ENCODE measurements around the gene SLC35G6. TPM values are rescaled to one million over a fixed set of nuclear protein-coding genes. Genes with fewer than 3 reads are reported as not detected.

Gene SLC35G6
- total and polyA plus RNA-seq, 2 donors (not counting 1 experiment from before 2014, with no cell fraction given), result not detected

DNA sequence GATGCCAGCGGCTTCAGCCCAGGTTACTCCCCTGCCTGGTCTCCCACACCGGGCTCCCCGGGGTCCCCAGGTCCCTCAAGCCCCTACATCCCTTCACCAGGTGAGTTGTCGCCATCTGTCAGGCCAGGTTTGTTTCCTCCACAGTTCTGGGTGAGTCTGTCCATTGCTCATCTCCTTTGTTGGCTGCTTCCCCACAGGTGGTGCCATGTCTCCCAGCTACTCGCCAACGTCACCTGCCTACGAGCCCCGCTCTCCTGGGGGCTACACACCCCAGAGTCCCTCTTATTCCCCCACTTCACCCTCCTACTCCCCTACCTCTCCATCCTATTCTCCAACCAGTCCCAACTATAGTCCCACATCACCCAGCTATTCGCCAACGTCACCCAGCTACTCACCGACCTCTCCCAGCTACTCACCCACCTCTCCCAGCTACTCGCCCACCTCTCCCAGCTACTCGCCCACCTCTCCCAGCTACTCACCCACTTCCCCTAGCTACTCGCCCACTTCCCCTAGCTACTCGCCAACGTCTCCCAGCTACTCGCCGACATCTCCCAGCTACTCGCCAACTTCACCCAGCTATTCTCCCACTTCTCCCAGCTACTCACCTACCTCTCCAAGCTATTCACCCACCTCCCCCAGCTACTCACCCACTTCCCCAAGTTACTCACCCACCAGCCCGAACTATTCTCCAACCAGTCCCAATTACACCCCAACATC is 31.7 kb downstream of the SLC35G6 start:
- no peak overlapping the region for H3K4me3 ChIP-seq (replicated peaks in 1 of 4; ENCODE audit: control extremely low read depth in 1 of 4, insufficient read depth in 1 of 4, low read depth in 3 of 4, low read length in 4 of 4)
- no peak overlapping the region for H2AFZ ChIP-seq (ENCODE audit: low read length)
- no peak overlapping the region for H3K27ac ChIP-seq (ENCODE audit: insufficient read depth, low read length)
- H3K36me3 ChIP-seq (ENCODE audit: control insufficient read depth, insufficient read depth, low read length), result peaks cover 40% of the 10 kb centered on the region
- H3K9me3 ChIP-seq (ENCODE audit: control insufficient read depth, insufficient read depth, low read depth, low read length), result no peaks in the 10 kb centered on the region
- H3K4me2 ChIP-seq (ENCODE audit: extremely low read depth, insufficient read depth, low read length), result no peak overlapping the region
- TF ChIP-seq, protein P1, sequence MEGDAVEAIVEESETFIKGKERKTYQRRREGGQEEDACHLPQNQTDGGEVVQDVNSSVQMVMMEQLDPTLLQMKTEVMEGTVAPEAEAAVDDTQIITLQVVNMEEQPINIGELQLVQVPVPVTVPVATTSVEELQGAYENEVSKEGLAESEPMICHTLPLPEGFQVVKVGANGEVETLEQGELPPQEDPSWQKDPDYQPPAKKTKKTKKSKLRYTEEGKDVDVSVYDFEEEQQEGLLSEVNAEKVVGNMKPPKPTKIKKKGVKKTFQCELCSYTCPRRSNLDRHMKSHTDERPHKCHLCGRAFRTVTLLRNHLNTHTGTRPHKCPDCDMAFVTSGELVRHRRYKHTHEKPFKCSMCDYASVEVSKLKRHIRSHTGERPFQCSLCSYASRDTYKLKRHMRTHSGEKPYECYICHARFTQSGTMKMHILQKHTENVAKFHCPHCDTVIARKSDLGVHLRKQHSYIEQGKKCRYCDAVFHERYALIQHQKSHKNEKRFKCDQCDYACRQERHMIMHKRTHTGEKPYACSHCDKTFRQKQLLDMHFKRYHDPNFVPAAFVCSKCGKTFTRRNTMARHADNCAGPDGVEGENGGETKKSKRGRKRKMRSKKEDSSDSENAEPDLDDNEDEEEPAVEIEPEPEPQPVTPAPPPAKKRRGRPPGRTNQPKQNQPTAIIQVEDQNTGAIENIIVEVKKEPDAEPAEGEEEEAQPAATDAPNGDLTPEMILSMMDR (conservative IDR thresholded peaks at IDR 0.05 in 1 of 2, IDR thresholded peaks at IDR 0.05 in 1 of 2; ENCODE audit: low read depth in 1 of 2, low read length in 2 of 2), result no peak
- TF ChIP-seq EZH2 (IDR thresholded peaks at IDR 0.05; ENCODE audit: low read length, missing control alignments), result no peak
- no peaks in the 10 kb centered on the region for H4K20me1 ChIP-seq (ENCODE audit: control insufficient read depth, extremely low read depth, insufficient read depth, low read length)
- DNase-seq (ENCODE audit: low read depth in 2 of 2), result no peak
- H3K9ac ChIP-seq (ENCODE audit: insufficient read depth, low read length), result peak overlapping the region; percentile 7
- no peaks in the 10 kb centered on the region for H3K79me2 ChIP-seq (ENCODE audit: control insufficient read depth, insufficient read depth, low read length)
- H3K4me1 ChIP-seq (ENCODE audit: control insufficient read depth, extremely low read depth, insufficient read depth, low read length), result no peaks in the 10 kb centered on the region
- no peaks in the 10 kb centered on the region for H3K27me3 ChIP-seq (ENCODE audit: control insufficient read depth, insufficient read depth, low read length)

GRCh38 chr17:7513850-7514419 is 32.7 kb downstream of the SLC35G6 start:
- Histone ChIP-seq H4K20me1 (ENCODE audit: control insufficient read depth, extremely low read depth, insufficient read depth, low read length) (no peaks in the 10 kb centered on the region), H2AFZ (ENCODE audit: low read length) (no peak overlapping the region), H3K4me2 (ENCODE audit: extremely low read depth, insufficient read depth, low read length) (no peak overlapping the region), H3K9me3 (ENCODE audit: control insufficient read depth, insufficient read depth, low read depth, low read length) (no peaks in the 10 kb centered on the region), H3K4me1 (ENCODE audit: control insufficient read depth, extremely low read depth, insufficient read depth, low read length) (no peaks in the 10 kb centered on the region), H3K27ac (ENCODE audit: insufficient read depth, low read length) (no peak overlapping the region), H3K9ac (ENCODE audit: insufficient read depth, low read length) (no peak overlapping the region), H3K4me3 (replicated peaks in 1 of 4; ENCODE audit: control extremely low read depth in 1 of 4, insufficient read depth in 1 of 4, low read depth in 3 of 4, low read length in 4 of 4) (no peak overlapping the region), H3K36me3 (ENCODE audit: control insufficient read depth, insufficient read depth, low read length) (peaks cover 36% of the 10 kb centered on the region), H3K79me2 (ENCODE audit: control insufficient read depth, insufficient read depth, low read length) (no peaks in the 10 kb centered on the region), H3K27me3 (ENCODE audit: control insufficient read depth, insufficient read depth, low read length) (no peaks in the 10 kb centered on the region)
- DNase-seq (ENCODE audit: low read depth in 2 of 2), result no peak
- TF ChIP-seq, protein P1 (conservative IDR thresholded peaks at IDR 0.05 in 1 of 2, IDR thresholded peaks at IDR 0.05 in 1 of 2; ENCODE audit: low read depth in 1 of 2, low read length in 2 of 2), result no peak
- no peak for TF ChIP-seq EZH2 (IDR thresholded peaks at IDR 0.05; ENCODE audit: low read length, missing control alignments)

DNA sequence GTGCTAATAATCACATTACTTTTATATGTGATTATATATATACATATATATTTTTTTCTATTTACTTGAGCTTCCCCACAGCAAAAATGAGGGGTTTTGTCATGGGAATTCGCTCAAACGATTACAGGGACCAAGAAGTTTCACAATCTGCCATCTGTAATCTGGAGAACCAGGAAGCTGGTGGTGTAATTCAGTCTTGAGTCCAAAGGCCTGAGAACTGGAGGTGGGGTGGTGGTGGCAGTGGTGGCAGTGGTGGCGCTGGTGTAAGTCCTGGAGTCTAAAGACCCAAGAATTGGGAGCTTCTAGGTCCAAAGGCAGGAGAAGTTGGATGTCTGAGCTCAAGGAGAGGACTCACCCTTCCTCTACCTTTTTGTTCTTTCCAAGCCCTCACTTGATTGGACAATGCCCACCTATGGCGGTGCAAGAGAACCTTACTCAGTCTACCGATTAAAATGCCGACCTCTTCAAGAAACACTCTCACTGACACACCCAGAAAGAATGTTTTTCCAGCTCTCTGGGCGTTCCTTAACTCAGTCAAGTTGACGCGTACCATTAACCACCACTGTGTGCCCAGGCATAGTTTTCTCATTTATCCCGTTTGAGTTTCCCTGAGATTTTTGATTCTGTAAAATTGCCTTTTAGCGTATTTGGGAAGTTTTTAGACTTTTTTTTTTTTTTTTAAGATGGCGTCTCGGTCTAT is 34.8 kb downstream of the SLC35G6 start:
- H3K27me3 ChIP-seq (ENCODE audit: control insufficient read depth, insufficient read depth, low read length), result no peaks in the 10 kb centered on the region
- H3K4me2 ChIP-seq (ENCODE audit: extremely low read depth, insufficient read depth, low read length), result no peak overlapping the region
- no peaks in the 10 kb centered on the region for H4K20me1 ChIP-seq (ENCODE audit: control insufficient read depth, extremely low read depth, insufficient read depth, low read length)
- no peak overlapping the region for H3K4me3 ChIP-seq (replicated peaks in 1 of 4; ENCODE audit: control extremely low read depth in 1 of 4, insufficient read depth in 1 of 4, low read depth in 3 of 4, low read length in 4 of 4)
- no peak overlapping the region for H3K9ac ChIP-seq (ENCODE audit: insufficient read depth, low read length)
- TF ChIP-seq, protein P1 (conservative IDR thresholded peaks at IDR 0.05 in 1 of 2, IDR thresholded peaks at IDR 0.05 in 1 of 2; ENCODE audit: low read depth in 1 of 2, low read length in 2 of 2), result no peak
- TF ChIP-seq EZH2 (IDR thresholded peaks at IDR 0.05; ENCODE audit: low read length, missing control alignments), result no peak
- no peaks in the 10 kb centered on the region for H3K79me2 ChIP-seq (ENCODE audit: control insufficient read depth, insufficient read depth, low read length)
- no peaks in the 10 kb centered on the region for H3K9me3 ChIP-seq (ENCODE audit: control insufficient read depth, insufficient read depth, low read depth, low read length)
- no peak overlapping the region for H2AFZ ChIP-seq (ENCODE audit: low read length)
- H3K4me1 ChIP-seq (ENCODE audit: control insufficient read depth, extremely low read depth, insufficient read depth, low read length), result no peaks in the 10 kb centered on the region
- H3K27ac ChIP-seq (ENCODE audit: insufficient read depth, low read length), result no peak overlapping the region
- DNase-seq (ENCODE audit: low read depth in 2 of 2), result peak in 1 of 2 donors; percentile 51
- H3K36me3 ChIP-seq (ENCODE audit: control insufficient read depth, insufficient read depth, low read length), result peaks cover 22% of the 10 kb centered on the region
